Natural killer cell (primary cell): ENCODE data around the gene SDR42E1. TPM values are rescaled to one million over a fixed set of nuclear protein-coding genes. Genes with fewer than 3 reads are reported as not detected.
A peak's percentile ranks its signal among the peaks of the same experiment; 100 is the strongest.

Source experiments
- ATAC-seq, 3 donors: fragments of 150-1000 bp in 2 of 3; fragments of 200-7000 bp in 1 of 3; cut with Tn5 transposase; 1 replicate in 1 of 3; 2 replicates in 2 of 3; pipeline ENCODE4 v1.10.0; 2021; ENCODE audit warnings: mild to moderate bottlenecking in 2 of 3, moderate library complexity in 2 of 3
- DNase-seq, 2 donors: peaks; one replicate each; pipeline versions ENCODE4 v3.0.0 to v3.0.0-alpha.2; 2013 to 2021; ENCODE audit warnings: mixed read lengths in 1 of 2
- H3K27ac ChIP-seq: one replicate; pipeline ENCODE4 v1.5.1; 2013; ENCODE audit warnings: mild to moderate bottlenecking, low read length
- H3K27me3 ChIP-seq: one replicate; pipeline ENCODE4 v1.6.1; 2013; ENCODE audit warnings: low read length; ENCODE audit not compliant: control insufficient read depth, insufficient read depth
- H3K36me3 ChIP-seq: one replicate; pipeline ENCODE4 v1.6.1; 2013; ENCODE audit warnings: low read length; ENCODE audit not compliant: control insufficient read depth, insufficient read depth
- H3K4me1 ChIP-seq: one replicate; pipeline ENCODE4 v1.6.1; 2013; ENCODE audit warnings: low read length; ENCODE audit not compliant: control insufficient read depth, insufficient read depth
- H3K4me3 ChIP-seq: one replicate; pipeline ENCODE4 v1.5.1; 2013; ENCODE audit warnings: low read length
- H3K9me3 ChIP-seq: one replicate; pipeline ENCODE4 v1.6.1; 2013; ENCODE audit warnings: low read length; ENCODE audit not compliant: control insufficient read depth, insufficient read depth
- H3K27ac Mint-ChIP-seq, 2 donors: one replicate each; pipeline ENCODE4 v1.8.0; 2022; ENCODE audit warnings: mild to moderate bottlenecking in 2 of 2, mixed read lengths in 2 of 2, moderate library complexity in 1 of 2
- H3K27me3 Mint-ChIP-seq, 2 donors: one replicate each; pipeline ENCODE4 v1.8.0; 2022; ENCODE audit warnings: low read depth in 2 of 2, mixed read lengths in 2 of 2
- H3K36me3 Mint-ChIP-seq: one replicate; pipeline ENCODE4 v1.8.0; 2022; ENCODE audit warnings: mixed read lengths
- H3K4me1 Mint-ChIP-seq, 2 donors: one replicate each; pipeline ENCODE4 v1.8.0; 2022; ENCODE audit warnings: mixed read lengths in 2 of 2
- H3K4me3 Mint-ChIP-seq: one replicate; pipeline ENCODE4 v1.8.0; 2022; ENCODE audit warnings: mild to moderate bottlenecking, moderate library complexity, mixed read lengths
- H3K9me3 Mint-ChIP-seq, 2 donors: one replicate each; pipeline ENCODE4 v1.8.0; 2022; ENCODE audit warnings: mixed read lengths in 2 of 2
- CTCF ChIP-seq: fragments of 200-600 bp; IDR thresholded peaks from one replicate; pipeline ENCODE4 v1.8.0; 2022; ENCODE audit warnings: antibody characterized with exemption
- WGBS: methylation state at CpG from one replicate; pipeline ENCODE4 v1.1.7; 2013; ENCODE audit warnings: missing lambda C conversion rate; ENCODE audit not compliant: insufficient coverage; 5-methylcytosine and 5-hydroxymethylcytosine counted together
- intact Hi-C: fragments of 100-400 bp; cut with micrococcal nuclease; formaldehyde crosslinking; loops from one replicate; pipeline ENCODE4 v1.14.2; 2022
- total RNA-seq, 4 donors: library from RNA; stranded (reverse); fragments of 120-200 nt in 1 of 4; gene quantifications; one replicate each; pipeline versions ENCODE4 v1.2.3 to v1.2.4, GENCODE V29; 2013 to 2022

SDR42E1 gene
- total RNA-seq, 3 donors from 2014 or later (not counting 1 experiment from before 2014, with no cell fraction given): 3.6 to 8.5 (median 6.3) TPM

GRCh38 chr16:81945665-81946064 is 65.6 kb downstream of the SDR42E1 start:
- H3K4me1 Mint-ChIP-seq: peaks cover 0 to 4% of the 10 kb centered on the region in 2 donors
- no peak overlapping the region for H3K4me3 ChIP-seq
- no peaks in the 10 kb centered on the region for H3K27me3 Mint-ChIP-seq
- peaks cover 87% of the 10 kb centered on the region for H3K36me3 ChIP-seq
- intact Hi-C loops: no loop called here
- peak overlapping the region in 1 of 2 donors; percentile 21 for H3K27ac Mint-ChIP-seq
- no peak for DNase-seq
- peaks cover 5% of the 10 kb centered on the region in 2 donors for H3K9me3 Mint-ChIP-seq
- no peak overlapping the region for H3K4me3 Mint-ChIP-seq
- H3K4me1 ChIP-seq: no peaks in the 10 kb centered on the region
- H3K9me3 ChIP-seq: no peaks in the 10 kb centered on the region
- no peak overlapping the region for H3K27ac ChIP-seq
- ATAC-seq: no peak
- peaks cover 45% of the 10 kb centered on the region for H3K36me3 Mint-ChIP-seq
- TF ChIP-seq CTCF: no peak
- H3K27me3 ChIP-seq: no peaks in the 10 kb centered on the region
- 100% methylated on average over 1 of the region's 1 CpG for WGBS

- intact Hi-C loops: loop anchor here (5.0 kb wide), 1 partner anchor 290 kb away; no protein-coding TSS in a partner anchor
- peaks cover 85% of the 10 kb centered on the region for H3K36me3 ChIP-seq
- no peak for ATAC-seq
- WGBS: 92% methylated on average over 6 of the region's 7 CpGs
- no peak overlapping the region for H3K27ac ChIP-seq
- Mint-ChIP-seq H3K4me3 (no peak overlapping the region), H3K27me3 (no peaks in the 10 kb centered on the region), H3K27ac (no peak overlapping the region), H3K9me3 (no peaks in the 10 kb centered on the region), H3K36me3 (peaks cover 20% of the 10 kb centered on the region), H3K4me1 (peaks cover 0 to 11% of the 10 kb centered on the region in 2 donors)
- H3K4me1 ChIP-seq: no peaks in the 10 kb centered on the region
- H3K27me3 ChIP-seq: no peaks in the 10 kb centered on the region
- DNase-seq: no peak
- TF ChIP-seq CTCF: no peak
- no peaks in the 10 kb centered on the region for H3K9me3 ChIP-seq
- H3K4me3 ChIP-seq: no peak overlapping the region
Measured at GRCh38 chr16:81942007-81942601, 69.2 kb downstream of the SDR42E1 start.

- no peak overlapping the region for H3K27ac ChIP-seq
- Mint-ChIP-seq H3K27ac (peak overlapping the region; percentile 1 to 17), H3K4me3 (no peak overlapping the region), H3K4me1 (peaks cover 0 to 11% of the 10 kb centered on the region in 2 donors), H3K36me3 (peaks cover 28% of the 10 kb centered on the region), H3K9me3 (no peaks in the 10 kb centered on the region), H3K27me3 (no peaks in the 10 kb centered on the region)
- H3K4me3 ChIP-seq: no peak overlapping the region
- WGBS: 96% methylated on average over 2 of the region's 3 CpGs
- H3K27me3 ChIP-seq: no peaks in the 10 kb centered on the region
- peak in 1 of 2 donors; percentile 57 for DNase-seq
- no peaks in the 10 kb centered on the region for H3K9me3 ChIP-seq
- peaks cover 85% of the 10 kb centered on the region for H3K36me3 ChIP-seq
- TF ChIP-seq CTCF: no peak
- intact Hi-C loops: loop anchor here (5.0 kb wide), 1 partner anchor 291 kb away; no protein-coding TSS in a partner anchor
- H3K4me1 ChIP-seq: no peaks in the 10 kb centered on the region
- no peak for ATAC-seq
Measured at GRCh38 chr16:81940781-81941560, 70.3 kb downstream of the SDR42E1 start.
